NCI-H446 (cell line): ENCODE data around the gene DIP2A.
"Not testable (repeated sequence)": the region's sequence is repeated elsewhere in the genome, so short reads cannot be mapped to it uniquely, and the experiment has no call there.

ENCODE experiments used
- DNase-seq, 2 experiments: peaks; one replicate each; lab custom pipeline; 2025; lab: John Stamatoyannopoulos, UW

DIP2A gene

DNA sequence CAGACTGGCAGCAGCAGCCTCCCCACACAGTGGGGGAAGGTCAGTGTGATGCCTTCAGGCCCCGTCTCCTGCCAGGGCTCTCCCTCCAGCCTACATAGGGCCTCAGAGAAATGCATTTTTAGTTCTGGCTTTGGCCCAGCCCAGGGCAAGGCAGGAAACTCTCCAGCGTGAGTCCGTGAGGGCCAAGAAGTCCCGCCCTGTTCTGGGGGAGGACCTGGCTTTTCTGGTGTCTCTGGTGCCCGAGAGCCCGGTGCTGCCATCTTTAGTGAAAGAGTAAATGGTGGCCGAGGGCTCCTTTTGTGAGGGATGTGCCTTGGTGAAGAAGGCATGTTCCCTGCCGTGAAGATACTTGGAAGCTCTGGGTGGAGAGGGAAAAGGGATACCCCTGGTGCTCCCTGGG is 14.8 kb upstream of the DIP2A start:
- DNase-seq: no peak

GRCh38 chr21:46448108-46448507 is 10.6 kb upstream of the DIP2A start:
- DNase-seq: no peak

- not testable (repeated sequence) for DNase-seq
These were observed 9.8 kb upstream of the DIP2A start for GRCh38 chr21:46448855-46449254.

- DNase-seq: no peak
These were observed 6.0 kb upstream of the DIP2A start for GRCh38 chr21:46452710-46453109.

DNA sequence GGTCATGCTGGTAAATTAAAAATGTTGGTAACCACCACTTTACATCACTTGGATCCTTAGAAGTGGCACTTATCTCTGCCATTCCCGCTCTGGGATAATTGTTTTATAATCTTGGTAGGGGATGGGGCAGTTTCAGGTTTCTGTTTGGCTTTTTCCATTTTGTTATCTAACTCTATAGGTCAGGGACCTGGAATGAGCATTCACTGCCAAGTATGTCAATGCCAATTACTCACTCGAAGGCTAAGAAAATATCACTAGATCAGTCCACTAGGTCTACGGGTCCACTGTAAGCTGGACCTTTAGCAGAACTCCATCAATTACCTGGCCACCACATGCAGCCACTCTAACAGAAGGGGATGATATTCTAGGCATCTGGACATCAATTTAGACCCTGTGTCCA is 4.5 kb upstream of the DIP2A start:
- no peak for DNase-seq

DNA sequence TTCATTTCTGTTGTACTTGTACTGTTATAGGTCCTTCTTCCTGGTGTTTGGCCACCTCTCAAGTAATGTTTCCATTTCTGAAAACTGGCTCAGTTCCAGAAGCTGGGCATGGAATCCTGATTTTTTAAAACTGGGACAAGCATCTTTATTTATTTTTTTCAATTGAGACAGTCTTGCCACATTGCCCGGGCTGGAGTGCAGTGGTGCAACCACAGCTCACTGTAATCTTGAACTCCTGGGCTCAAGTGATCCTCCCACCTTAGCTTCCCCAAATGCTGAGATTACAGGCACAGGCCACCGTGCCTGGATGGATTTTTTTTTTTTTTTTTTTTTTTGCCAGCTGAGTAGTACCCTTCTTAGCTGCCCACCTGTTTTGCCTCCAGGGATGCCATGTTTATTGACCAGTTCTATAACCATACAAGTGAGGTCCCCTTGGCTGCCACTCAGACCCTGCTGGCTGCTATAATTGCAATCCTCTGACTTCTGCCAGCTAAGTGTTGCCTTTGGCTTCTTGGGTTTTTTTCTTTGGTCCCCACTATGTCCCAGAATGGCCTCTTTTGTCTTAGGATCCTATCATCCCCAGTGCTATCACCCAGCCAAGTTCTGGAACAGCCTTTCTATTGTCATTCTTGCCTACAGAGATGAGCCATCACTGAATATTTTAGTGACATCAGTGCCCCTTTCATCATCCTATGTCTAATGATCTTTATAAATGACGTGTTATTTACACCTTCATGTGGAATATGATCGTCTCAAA is 3.9 kb upstream of the DIP2A start:
- DNase-seq: no peak

DNA sequence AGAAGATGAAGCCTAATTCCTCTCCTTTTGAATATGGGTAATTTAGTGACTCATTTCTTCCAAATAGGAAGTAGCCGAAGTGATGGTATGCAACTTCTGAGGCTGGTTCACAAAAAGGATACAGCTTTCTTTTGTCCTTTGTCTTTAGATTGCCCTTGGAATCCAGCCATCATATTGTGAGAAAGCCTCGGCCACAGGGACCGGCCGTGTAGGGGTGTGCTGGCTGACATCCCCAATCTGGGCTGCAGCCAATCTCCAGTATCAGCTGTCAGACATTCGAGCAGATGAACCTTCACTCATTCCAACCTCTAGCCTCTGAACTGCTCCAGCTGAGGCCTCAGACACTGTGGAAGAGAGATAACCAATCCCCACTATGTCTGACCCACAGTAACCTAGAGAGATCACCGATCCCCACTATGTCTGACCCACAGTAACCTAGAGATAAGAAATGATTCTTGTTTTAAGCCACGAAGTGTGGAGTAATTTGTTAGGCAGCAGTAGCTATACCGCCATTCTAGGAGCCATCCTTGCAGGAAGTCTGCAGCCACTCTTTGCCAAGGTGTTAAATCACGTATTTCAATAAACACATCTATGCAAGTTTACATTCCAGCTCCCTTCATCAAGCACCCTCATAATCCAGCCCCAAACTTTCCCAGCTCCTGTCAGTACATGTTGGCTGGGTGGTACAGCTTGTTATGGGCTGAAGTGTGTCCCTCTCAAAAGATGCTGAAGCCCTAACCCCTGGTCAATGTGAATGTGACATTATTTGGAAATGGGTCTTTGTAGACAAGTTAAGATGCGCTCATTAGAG is 2.9 kb upstream of the DIP2A start:
- no peak for DNase-seq

- DNase-seq: no peak
These were observed 1.9 kb upstream of the DIP2A start for GRCh38 chr21:46456750-46457149.

- peak in 1 of 2 experiments; percentile 45 for DNase-seq
These were observed 833 bp upstream of the DIP2A start for GRCh38 chr21:46457801-46458314.

GRCh38 chr21:46459024-46459355 is 299 bp downstream of the DIP2A start:
- no peak for DNase-seq

GRCh38 chr21:46459356-46460112 is 843 bp downstream of the DIP2A start:
- DNase-seq: peak in 1 of 2 experiments; percentile 24

- no peak for DNase-seq
These were observed 3.2 kb downstream of the DIP2A start for GRCh38 chr21:46461909-46462308.

DNA sequence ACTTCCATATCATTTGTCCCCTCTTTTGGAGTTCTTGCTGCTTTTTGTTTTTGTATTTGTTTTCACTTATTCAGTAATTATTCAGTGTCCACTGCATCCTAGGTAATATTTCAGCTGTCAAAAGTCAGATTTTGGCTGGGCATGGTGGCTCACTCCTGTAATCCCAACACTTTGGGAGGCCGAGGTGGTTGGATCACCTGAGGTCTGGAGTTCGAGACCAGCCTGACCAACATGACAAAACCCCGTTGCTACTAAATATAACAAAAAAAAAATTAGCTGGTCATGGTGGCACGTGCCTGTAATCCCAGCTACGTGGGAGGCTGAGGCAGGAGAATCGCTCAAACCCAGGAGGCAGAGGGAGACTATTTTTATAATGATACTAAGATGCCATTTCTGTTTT is 6.5 kb downstream of the DIP2A start:
- not testable (repeated sequence) for DNase-seq

- no peak for DNase-seq
These were observed 7.0 kb downstream of the DIP2A start for GRCh38 chr21:46465651-46466050.

- DNase-seq: no peak
These were observed 9.6 kb downstream of the DIP2A start for GRCh38 chr21:46468108-46468774.

DNA sequence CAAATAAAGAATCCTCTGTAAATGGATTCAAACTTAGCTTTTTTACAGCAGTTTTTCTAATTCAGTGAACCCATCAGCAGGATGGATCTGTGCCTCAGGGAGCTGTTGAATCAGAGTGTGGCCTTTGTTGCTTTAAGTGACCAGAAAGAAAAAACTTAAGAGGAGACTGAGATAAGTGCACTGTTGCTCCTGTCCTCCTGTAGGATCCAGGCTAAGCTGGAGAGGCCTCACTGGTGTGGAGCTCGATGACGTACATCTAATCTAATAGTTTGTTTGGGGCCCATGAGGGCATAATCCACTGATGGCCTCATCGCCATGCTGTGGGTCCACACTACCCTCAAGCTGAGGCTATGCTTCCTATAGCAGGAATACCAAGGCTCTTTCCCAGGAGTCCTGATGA is 10.6 kb downstream of the DIP2A start:
- DNase-seq: no peak

GRCh38 chr21:46471514-46471913 is 12.8 kb downstream of the DIP2A start:
- no peak for DNase-seq

- DNase-seq: peak in 1 of 2 experiments; percentile 38
These were observed 13.6 kb downstream of the DIP2A start for GRCh38 chr21:46472246-46472645.

GRCh38 chr21:46474382-46474781 is 15.7 kb downstream of the DIP2A start:
- DNase-seq: no peak

DNA sequence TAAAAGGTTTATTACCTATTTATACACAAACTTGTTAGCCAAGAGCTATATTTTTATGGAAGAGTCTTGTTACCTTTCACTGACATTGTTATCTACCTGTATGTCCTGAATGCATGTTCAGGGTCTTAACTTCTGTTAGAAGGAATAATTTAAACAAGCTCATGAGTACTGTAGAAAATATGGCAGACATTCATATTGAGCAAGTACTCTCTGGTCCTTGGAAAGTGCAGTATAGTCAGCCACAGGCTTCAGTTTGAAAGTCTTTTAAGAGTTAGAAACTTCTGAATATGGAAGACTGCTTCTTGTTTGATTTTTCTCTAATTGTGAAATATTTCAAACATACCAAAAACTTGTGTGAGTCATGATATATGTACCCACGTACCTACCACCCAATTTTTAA is 16.6 kb downstream of the DIP2A start:
- DNase-seq: no peak

- DNase-seq: no peak
These were observed 19.1 kb downstream of the DIP2A start for GRCh38 chr21:46477765-46478164.

GRCh38 chr21:46478910-46479309 is 20.2 kb downstream of the DIP2A start:
- DNase-seq: no peak
